ENCODE results near the gene LIFR.

GRCh38 chr5:38576442-38576841 lies 20.0 kb upstream of the LIFR start:
- no peak for TF ChIP-seq CTCF (IDR thresholded peaks at IDR 0.05; ENCODE audit: poor library complexity, severe bottlenecking)
- peak; percentile 100 for TF ChIP-seq EP300 (conservative IDR thresholded peaks at IDR 0.05; ENCODE audit: poor library complexity, severe bottlenecking)
- TF ChIP-seq EZH2 (IDR thresholded peaks at IDR 0.05; ENCODE audit: borderline replicate concordance, insufficient read depth, low read length, poor library complexity, severe bottlenecking) = no peak
- peak; percentile 100 for TF ChIP-seq POLR2AphosphoS5 (IDR thresholded peaks at IDR 0.05)
- TF ChIP-seq SMC3 (conservative IDR thresholded peaks at IDR 0.05; ENCODE audit: poor library complexity) = no peak
- TF ChIP-seq MXI1 (conservative IDR thresholded peaks at IDR 0.05; ENCODE audit: poor library complexity, severe bottlenecking) = peak; percentile 13

All from neural cell (in vitro differentiated cells).